GM13976 (cell line): ENCODE data around the gene SPA17.

Experiments used
- DNase-seq: peaks from one replicate; pipeline ENCODE4 v3.0.0; 2012; ENCODE audit warnings: low spot score
- in situ Hi-C: fragments of 300-500 bp; cut with MboI; formaldehyde crosslinking; loops from one replicate; pipeline ENCODE4 v1.12.0; 2022; ENCODE audit warnings: low sequenced_read_pairs, mixed read lengths, inconsistent platforms; ENCODE audit not compliant: unreplicated experiment
- TF ChIP-seq, protein P1 (sequence below): IDR thresholded peaks from 2 replicates; pipeline ENCODE4 v1.5.1; 2012; ENCODE audit warnings: borderline replicate concordance, mild to moderate bottlenecking; ENCODE audit not compliant: insufficient read depth; ENCODE audit errors: extremely low read depth, missing control alignments, control extremely low read depth

The SPA17 gene

GRCh38 chr11:124638500-124638899 is 35.2 kb upstream of the SPA17 start:
- TF ChIP-seq, protein P1, sequence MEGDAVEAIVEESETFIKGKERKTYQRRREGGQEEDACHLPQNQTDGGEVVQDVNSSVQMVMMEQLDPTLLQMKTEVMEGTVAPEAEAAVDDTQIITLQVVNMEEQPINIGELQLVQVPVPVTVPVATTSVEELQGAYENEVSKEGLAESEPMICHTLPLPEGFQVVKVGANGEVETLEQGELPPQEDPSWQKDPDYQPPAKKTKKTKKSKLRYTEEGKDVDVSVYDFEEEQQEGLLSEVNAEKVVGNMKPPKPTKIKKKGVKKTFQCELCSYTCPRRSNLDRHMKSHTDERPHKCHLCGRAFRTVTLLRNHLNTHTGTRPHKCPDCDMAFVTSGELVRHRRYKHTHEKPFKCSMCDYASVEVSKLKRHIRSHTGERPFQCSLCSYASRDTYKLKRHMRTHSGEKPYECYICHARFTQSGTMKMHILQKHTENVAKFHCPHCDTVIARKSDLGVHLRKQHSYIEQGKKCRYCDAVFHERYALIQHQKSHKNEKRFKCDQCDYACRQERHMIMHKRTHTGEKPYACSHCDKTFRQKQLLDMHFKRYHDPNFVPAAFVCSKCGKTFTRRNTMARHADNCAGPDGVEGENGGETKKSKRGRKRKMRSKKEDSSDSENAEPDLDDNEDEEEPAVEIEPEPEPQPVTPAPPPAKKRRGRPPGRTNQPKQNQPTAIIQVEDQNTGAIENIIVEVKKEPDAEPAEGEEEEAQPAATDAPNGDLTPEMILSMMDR, result no peak
- in situ Hi-C loops, result no loop called here
- DNase-seq, result no peak

- DNase-seq, result no peak
- in situ Hi-C loops, result no loop called here
- TF ChIP-seq, protein P1, result no peak
Measured at GRCh38 chr11:124639186-124639585, 34.5 kb upstream of the SPA17 start.

GRCh38 chr11:124640666-124641065 is 33.0 kb upstream of the SPA17 start:
- DNase-seq, result no peak
- in situ Hi-C loops, result loop anchor here (10.0 kb wide), 1 partner anchor 214 kb away; no protein-coding TSS in a partner anchor
- TF ChIP-seq, protein P1, result no peak

DNA sequence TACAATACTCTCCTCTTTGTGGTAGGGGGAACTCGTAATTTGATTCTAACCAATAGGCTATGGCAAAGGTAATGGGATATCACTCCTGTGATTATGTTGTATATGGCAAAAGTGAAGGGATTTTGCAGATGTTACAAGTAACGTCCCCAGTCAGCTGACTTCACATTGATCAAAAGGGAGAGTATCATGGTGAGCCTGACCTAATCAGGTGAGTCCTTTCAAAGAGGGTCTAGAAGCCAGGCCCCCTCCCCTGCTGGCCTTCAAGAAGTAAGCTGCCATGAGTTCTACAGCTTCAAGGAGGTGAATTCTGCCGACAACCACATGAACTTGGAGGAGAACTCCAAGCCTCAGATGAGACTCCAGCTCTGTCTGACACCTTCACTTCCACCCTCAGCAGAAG is 31.1 kb upstream of the SPA17 start:
- no peak for DNase-seq
- in situ Hi-C loops, result loop anchor here (10.0 kb wide), 1 partner anchor 212 kb away; no protein-coding TSS in a partner anchor
- TF ChIP-seq, protein P1, result no peak

GRCh38 chr11:124643042-124643604 is 30.6 kb upstream of the SPA17 start:
- DNase-seq, result no peak
- in situ Hi-C loops, result loop anchor here (10.0 kb wide), 1 partner anchor 212 kb away; no protein-coding TSS in a partner anchor
- TF ChIP-seq, protein P1, result no peak

DNA sequence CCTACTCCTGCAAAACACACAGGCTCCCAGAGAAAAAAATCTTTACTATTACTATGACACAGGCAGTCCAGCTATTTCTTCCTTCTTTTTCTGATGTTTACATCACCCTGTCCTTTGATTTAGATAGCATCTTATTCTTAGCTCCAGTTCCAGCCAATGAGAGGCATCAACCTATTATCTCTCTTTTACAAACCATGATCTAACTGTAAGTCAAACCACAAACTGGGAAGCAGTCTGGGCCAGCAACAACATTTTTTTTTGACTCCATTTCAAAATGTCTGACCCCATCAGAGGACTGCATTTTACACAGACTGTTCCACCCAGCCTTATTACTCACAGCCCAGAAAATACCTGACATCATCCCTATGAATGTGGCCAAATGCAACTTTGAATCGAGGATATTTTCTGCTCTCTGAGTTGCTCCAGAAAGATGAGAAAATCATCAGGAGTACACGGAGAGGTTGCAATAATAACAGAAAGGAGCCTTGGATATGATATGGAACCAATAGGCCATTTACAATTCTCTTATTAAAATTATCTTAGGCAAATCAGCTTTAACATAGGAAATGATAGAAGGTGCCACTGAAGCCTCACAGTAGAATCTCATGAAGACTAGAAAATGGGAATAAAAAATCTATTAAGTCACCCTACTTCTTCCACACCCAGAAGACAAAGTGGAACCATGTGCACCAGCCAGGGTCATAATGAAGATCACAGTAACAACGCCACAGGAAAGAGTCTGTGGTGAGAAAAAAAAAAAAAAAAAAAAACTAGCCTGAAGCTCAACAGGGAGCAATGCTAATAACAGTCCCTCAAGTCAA is 29.9 kb upstream of the SPA17 start:
- in situ Hi-C loops, result loop anchor here (10.0 kb wide), 1 partner anchor 211 kb away; no protein-coding TSS in a partner anchor
- no peak for DNase-seq
- TF ChIP-seq, protein P1, result no peak
